GM12801 (cell line): ENCODE measurements around the gene LHPP.

Experiments
- CTCF ChIP-seq: IDR thresholded peaks from one replicate; pipeline ENCODE4 v1.5.1; 2011; ENCODE audit warnings: control low read depth; ENCODE audit not compliant: insufficient read length; ENCODE audit errors: extremely low read depth

Gene LHPP

GRCh38 chr10:124601016-124601415 lies 139.4 kb downstream of the LHPP start:
- no peak for TF ChIP-seq CTCF

- TF ChIP-seq CTCF: no peak
Measured at GRCh38 chr10:124601431-124602120, 140.0 kb downstream of the LHPP start.

DNA sequence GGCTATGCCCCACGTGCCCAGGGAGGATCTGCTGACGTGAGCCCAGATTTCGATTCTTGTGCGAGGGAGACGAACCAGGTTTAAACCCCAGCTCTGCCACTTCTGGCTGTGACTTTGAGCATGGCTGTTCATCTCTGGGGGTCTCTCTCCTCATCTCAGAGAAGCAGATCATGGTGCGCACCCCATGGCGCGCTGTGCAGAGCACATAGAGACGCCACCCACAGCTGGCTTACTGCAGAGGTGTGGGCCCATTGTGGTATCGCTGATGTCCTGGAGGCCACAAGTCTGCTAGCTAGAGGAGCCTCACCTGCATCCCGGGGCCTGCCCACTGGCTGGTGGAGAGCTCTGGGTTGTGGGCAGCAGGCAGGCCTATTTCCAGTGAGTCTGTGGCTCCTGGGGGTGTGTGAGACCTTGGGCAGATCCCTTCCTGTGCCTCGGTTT lies 140.5 kb downstream of the LHPP start:
- no peak for TF ChIP-seq CTCF

DNA sequence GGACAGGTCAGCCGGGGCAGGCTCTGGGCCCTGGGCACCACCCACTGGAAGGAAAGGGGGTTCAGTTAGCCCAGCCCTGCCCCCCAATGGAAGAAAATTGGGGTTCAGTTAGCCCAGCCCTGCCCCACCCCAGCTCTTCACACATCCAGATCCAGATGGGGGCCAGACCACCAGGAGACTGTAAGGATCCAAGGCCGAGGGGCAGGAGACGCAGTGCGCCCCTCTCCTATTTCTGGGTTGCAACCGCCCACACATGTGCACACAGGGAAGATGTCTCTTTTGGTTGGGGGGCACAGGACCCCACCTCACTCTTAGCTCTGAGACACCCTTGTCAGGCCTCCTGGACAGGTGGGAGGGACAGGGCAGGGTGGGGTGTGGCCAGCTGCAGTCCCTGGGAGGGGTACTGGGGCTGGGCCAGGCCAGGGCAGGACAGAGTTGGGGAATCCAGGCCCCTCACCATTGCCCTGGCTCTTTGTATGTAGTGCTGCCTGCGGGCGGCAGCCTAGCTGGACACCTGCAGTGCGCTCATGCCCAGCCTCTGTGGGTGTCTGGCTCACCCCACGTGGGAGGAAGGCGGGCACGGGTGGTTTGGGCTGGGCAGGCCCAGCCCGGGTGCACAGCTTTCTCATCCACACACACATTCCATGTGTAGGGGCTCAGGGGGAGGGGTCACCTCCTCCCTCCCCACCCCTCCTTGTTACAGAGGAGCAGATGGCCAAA lies 141.2 kb downstream of the LHPP start:
- TF ChIP-seq CTCF: no peak

- no peak for TF ChIP-seq CTCF
Measured at GRCh38 chr10:124603376-124604213, 142.0 kb downstream of the LHPP start.

DNA sequence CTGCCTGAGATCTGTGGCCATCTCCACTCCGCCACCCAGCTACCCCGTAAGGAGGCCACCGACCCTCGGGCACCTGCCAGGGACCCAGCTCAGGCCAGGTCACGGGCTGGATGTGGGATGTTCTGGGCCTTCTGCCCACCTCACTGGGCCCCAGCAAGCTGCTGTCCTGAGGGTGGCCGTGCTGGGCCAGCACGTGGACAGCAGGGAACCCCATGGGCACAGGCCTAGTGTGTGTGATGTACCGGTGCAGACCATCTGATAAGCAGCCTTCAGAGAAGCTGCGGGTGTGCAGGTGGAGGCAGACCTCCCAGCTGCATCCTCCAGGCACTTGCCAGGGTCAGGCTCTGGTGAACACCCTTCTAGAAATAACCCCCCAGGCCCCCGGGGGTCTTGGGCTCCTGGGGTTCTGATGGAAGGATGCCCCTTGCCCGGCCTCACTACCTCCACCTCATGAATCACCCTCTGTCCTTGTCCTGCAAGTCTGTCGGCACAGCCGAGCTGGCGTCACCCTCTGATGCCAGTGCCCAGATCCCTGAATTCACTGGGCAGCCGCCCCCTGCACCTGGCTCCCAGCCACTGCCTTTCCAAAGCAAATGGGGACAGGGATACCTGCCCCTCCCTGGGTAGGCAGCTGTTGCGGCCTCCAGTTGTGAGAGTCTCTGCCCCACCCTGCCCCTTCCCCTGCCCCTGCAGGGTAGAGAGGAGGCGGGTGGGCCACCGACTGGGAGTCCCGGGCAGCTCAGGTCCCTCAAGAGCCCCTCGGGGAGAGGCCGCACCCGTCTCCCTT lies 142.8 kb downstream of the LHPP start:
- TF ChIP-seq CTCF: no peak
